GM19452 (cell line): ENCODE measurements around the gene EHD4.

ENCODE experiments used
- ATAC-seq: cut with Tn5 transposase; IDR thresholded peaks from one replicate; pipeline ENCODE4 v1.9.1; 2021; ENCODE audit not compliant: unreplicated experiment

Gene EHD4

GRCh38 chr15:41939986-41940385 is 32.4 kb downstream of the EHD4 start:
- ATAC-seq, result no peak

GRCh38 chr15:41937568-41937923 is 34.8 kb downstream of the EHD4 start:
- no peak for ATAC-seq

DNA sequence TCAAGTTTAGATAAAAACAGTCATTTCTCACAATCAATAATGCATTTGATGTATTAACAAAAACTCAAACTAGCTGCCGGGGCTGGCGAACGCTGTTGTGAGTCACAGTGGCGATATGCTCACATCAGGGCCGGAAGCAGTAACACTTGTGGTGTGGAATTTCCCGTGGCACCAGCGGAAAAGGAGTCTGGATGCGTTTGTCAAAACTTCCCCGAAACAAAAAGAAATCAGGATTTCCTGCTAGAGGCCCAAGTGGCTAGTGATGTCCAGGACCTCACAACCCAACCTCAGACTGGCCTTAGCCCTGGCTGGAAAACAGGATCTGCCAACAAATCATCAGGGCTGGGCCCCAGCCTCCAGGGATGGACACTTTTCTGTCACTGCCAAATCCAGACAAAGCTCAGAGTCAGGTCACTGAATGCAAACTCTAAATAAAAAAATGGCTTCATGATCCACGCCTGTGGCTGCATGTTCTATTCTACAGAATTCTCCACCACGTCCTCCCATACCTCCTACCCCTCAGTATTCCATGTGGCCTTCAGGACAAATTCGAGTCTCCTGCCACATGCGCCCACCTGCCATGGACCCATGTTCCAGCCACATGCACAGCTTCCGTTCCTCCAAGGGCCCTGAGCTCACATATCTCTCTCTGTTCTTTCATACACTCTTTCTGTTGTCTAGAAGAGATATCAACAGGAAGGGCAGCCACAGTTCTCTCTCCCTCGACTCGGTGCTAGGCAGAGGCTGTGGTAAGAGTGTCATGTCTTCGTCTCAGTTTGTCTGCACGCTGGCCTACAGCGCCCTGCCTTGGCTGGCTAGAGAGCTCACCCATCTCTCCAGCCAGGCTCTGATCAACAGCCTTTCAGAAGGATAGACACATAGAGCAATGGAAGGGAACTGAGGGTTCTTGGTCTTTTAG is 35.4 kb downstream of the EHD4 start:
- ATAC-seq, result no peak

DNA sequence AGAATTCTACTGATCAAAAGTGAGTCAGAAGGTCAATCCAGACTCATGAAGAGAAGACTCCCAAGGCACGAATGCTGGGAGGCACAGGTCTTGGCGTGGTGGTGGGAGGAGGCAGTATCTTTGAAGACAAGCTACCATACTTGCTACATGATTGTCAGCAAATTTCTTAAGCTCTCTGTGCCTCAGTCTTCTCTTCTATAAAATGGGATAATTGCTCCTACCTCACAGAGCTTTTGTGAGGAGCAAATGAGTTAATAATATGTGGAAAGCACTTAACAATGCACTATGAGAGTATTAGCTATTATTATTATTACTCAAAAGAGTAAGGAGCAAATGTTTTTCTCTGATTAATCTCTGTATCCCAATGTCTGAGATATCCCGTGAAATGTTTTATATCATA is 36.2 kb downstream of the EHD4 start:
- ATAC-seq, result no peak

DNA sequence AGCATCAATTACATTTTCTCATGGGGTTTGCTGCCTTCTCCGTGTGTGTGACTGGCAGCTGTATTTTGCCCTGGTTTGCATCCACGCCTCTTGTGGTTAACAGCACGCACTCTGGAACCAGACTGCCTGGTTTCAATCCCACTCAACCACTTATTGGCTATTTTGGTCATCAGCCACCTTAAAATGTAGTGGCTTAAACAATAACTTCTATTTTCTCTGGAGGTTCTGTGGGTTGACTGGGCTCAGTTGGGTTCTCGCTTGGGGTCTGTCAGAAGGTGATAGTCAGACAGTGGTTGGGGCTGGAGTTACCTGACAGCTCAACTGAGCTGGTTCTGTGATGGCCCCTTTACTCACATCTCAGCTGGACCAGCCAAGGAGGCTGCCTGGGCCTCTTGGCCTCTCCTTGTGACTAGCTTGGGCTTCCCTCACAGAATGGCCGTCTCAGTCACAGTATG is 36.8 kb downstream of the EHD4 start:
- no peak for ATAC-seq

DNA sequence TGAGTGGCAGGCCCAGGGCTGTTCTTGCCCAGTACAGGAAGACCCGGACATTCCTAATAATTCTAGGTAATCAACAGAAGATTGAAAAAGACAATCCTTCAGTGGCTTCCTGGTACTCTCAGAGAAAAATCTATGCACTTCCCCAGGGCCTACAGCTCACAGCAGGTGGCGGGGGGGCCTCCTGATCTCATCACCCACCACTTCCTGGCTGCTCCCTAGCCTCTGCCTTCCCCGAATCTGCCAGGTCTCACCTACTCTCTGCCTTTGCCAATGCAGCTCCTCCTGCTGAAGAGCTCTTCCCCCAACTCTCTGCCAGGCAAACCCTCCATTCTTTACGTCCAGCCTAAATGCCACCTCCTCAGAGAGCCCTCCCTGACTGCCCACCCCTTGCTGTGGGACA is 37.5 kb downstream of the EHD4 start:
- no peak for ATAC-seq

DNA sequence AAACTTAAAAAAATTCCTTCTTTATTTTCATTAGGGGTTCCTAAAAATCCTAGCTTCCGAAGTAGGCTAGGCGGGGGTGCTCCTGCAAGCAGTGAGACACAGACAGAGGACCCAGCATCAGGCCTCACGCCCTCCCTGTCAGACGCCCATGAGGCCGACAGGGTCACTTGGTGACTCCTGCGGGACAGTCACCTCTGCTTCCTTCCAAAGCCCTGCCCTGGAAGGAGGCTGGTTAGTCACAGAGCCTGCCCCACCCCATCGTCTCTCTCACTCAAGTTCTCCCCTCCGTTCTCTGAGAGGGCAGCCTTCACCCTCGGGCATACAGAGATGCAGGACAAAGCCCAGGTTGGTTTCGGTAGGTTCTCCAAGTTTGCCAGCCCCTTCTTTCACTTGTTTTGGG is 38.6 kb downstream of the EHD4 start:
- ATAC-seq, result no peak

DNA sequence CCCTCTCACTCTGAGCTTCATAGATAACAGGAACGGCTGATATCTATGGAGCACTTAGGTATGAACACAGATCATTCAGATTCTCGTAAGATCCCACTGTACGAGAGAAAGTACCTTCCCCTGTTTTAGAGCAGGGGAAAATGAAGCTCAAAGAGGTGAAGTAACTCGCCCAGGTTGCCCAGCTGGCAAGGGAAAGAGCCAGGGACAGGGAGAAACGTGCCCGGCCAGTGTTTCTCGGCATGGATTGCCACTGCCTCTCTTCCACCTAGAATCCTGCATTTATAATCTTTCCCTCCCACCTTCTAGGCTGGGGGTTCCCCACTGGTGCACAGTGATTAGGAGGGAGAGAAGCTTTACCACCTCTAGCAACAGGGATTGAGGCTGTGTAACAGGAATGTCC is 39.0 kb downstream of the EHD4 start:
- no peak for ATAC-seq

- ATAC-seq, result no peak
These were observed 39.7 kb downstream of the EHD4 start for GRCh38 chr15:41932511-41933289.

- ATAC-seq, result no peak
These were observed 40.3 kb downstream of the EHD4 start for GRCh38 chr15:41932101-41932500.

- ATAC-seq, result no peak
These were observed 41.5 kb downstream of the EHD4 start for GRCh38 chr15:41930867-41931222.

DNA sequence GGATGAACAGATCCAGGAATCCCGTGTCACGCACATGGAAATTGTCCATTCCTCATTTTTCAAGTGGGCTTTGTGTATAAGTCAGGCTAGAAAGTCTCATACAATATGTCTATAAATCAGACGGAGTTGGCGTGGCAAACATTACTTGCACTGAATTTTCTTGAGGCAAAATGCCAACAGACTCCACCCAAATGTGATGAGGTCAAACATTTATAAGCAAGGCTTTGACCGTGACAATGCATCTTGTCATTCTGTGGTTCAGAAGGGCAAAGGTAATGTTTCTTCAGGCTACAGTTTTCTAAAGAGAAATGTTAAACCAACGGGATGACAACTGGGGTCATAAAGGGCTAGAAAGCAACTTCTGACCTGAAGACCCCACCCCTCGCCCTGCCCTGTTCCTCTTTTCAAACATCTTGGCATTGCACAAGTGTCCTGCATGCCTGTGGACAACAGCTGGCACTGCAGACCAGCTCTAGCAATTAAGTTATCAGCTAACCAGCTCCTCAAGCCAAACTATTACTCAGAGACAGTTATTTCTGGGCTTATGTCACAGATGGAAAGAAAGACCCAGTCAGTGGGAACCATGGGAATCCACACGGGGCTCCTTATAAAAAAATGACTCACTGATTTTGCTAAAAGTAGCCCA is 42.0 kb downstream of the EHD4 start:
- no peak for ATAC-seq

DNA sequence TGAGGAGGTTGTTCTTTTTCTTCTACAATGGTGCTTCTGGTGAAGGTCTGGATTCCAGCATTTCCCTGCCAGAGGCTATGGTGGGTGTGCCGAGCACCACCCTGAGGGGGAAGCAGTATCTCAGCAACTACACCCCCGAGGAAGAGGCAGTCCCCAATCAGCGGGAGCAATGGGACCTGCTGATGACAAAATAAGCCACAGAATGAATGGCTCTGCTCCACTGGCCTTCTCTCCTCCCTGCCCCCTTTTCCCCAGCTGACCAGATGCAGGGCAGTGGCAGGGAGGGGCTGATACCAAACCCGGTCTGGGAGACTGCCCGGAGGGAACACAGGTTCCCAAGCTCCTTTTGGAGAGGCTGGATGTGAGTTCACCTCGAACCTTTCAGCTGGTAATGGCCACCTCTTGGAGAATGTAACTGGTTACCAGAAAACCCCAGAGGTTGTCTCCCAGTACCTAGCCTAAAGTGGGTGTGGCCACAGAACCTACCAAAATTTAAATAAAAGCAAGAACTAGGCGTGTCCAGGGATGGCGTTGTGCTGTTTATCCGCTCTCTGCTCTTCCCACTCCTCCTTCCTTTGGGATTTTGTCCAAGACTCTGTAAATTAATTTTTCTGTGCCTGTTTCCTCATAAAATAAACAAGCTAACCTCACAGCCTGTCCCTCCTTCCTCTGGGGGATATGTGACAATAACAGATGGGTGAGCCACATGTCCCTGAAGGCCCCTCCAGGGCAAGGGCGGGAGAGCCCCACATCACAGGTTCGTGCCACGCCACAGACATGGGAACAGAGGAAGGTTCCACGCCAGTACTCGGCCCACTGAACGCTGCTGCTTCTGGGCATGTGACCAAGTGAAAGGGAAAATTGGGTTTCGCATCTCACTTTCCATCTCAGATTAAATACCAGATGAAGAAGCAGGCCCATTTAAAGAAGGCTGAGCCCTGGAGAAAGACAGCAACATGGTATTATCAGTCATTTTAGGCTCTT is 43.4 kb downstream of the EHD4 start:
- ATAC-seq, result peak; percentile 76

- no peak for ATAC-seq
These were observed 44.3 kb downstream of the EHD4 start for GRCh38 chr15:41928100-41928499.

DNA sequence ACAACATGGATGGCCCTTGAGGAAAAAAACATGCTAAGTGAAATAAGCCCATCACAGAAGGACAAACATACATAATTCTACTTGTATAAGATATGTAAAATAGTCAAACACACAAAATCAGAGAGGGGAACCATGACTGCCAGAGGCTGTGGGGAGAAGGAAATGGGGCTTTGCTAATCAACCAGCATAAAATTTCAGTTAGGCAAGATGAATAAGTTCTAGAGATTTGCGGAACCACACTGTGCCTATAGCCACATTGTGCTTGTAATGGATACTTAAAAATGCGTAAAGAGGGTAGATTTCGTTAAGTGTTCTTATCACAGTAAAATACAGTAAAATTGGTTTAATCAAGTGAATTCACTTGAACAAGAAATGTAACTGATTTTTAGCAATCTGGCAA is 44.8 kb downstream of the EHD4 start:
- no peak for ATAC-seq

GRCh38 chr15:41926185-41927056 is 45.9 kb downstream of the EHD4 start:
- ATAC-seq, result no peak

DNA sequence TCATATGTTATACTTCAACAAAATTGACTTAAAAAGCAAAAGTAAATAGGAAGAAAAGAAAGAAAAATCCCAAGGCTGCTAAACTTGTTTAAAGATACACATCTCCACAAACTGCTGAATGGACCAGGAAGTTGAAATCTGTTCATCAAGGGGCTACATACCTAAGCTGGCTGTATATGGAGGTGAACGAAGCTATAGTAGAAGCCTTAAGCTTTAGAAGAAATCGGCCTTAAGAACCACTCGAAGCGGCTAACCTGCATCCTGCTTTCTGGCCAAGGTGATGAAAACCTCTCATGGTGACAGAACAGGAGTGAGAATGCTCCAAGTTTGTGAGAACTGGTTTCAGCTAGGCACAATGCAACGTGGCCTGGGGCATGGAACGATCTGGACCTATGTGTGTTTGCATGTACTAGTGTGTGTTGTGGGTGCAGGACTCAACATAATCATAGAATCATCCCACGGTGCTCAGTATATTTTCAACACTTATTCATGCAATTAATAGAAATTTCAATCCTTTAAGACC is 47.2 kb downstream of the EHD4 start:
- ATAC-seq, result no peak

- ATAC-seq, result no peak
These were observed 48.9 kb downstream of the EHD4 start for GRCh38 chr15:41923401-41923997.

DNA sequence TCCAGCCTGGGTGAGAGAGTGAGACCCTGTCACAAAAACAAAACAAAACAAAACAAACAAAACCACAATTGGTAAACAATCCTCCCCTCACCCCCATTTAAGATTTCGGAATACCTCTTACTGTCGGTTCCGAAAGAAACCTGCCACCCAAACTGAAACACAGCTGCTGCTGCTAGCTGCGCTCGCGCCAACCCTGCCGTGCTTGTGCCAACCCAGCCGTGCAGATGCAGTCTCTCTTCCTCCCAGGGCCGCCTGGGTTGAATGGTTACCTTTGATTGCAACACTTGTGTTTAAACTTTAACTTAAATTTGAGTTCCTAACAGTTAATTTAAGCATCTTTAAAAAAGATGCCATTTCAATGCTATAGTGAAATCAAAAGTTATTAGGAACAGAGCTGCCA is 50.0 kb downstream of the EHD4 start:
- ATAC-seq, result no peak
